UCSD-AML1 (cell line): ENCODE results near the gene HSF2BP.
"Not testable (repeated sequence)": the region's sequence is repeated elsewhere in the genome, so short reads cannot be mapped to it uniquely, and the experiment has no call there.

Experiments used
- DNase-seq: peaks from one replicate; lab custom pipeline; 2025; ENCODE audit not compliant: unreplicated experiment; lab: John Stamatoyannopoulos, UW

HSF2BP gene

DNA sequence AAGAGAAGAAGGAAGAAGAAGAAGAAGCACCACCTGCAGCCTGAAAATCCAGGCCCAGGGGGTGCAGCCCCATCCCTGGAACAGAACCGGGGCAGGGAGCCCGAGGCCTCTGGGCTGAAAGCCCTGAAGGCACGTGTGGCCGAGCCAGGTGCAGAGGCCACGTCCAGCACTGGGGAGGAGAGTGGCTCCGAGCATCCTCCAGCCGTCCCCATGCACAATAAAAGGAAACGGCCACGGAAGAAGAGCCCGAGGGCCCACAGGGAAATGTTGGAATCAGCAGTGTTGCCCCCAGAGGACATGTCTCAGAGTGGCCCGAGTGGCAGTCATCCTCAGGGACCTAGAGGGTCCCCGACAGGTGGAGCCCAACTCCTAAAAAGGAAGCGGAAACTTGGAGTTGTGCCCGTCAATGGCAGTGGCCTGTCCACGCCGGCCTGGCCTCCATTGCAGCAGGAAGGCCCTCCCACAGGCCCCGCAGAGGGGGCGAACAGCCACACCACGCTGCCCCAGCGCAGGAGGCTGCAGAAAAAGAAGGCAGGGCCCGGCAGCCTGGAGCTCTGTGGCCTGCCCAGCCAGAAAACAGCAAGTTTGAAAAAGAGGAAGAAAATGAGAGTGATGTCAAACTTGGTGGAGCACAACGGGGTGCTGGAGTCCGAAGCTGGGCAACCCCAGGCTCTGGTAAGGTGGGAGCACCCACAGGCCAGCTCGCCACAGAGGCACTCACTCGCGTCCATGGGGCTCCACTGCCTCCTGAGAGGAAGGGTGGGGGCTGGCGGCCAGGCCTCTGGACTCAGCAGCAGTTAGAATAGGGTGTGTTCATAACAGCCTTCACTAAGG is 28.5 kb upstream of the HSF2BP start:
- DNase-seq: no peak

- DNase-seq: no peak
Measured at GRCh38 chr21:43686811-43687565, 27.7 kb upstream of the HSF2BP start.

GRCh38 chr21:43684424-43684823 is 25.1 kb upstream of the HSF2BP start:
- DNase-seq: no peak

DNA sequence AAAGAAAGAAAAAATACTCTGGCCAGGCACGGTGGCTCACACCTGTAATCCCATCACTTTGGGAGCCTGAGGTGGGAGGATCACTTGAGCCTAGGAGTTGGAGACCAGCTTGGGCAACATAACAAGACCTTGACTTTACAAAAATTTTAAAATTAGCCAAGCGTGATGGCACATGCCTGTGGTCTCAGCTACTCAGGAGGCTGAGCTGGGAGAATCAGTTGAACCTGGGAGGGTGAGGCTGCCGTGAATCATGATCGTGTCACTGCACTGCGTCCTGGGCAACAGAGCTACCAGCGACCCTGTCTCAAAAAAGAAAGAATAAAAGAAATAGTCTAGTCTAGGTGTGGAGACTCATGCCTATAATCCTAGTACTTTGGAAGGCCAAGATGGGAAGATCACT is 22.4 kb upstream of the HSF2BP start:
- no peak for DNase-seq

DNA sequence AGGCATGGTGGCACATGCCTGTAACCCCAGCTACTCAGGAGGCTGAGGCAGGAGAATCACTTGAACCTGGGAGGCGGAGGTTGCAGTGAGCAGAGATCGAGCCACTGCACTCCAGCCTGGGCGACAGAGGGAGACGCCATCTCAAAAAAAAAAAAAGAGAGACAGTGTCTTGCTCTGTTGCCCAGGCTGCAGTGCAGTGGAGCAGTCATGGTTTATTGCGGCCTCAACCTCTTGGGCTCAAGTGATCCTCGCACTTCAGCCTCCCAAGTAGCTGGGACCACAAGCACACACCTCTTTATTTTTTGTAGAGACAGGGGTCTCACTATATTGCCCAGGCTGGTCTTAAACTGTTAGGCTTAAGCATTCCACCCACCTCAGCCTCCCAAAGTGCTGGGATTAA is 21.1 kb upstream of the HSF2BP start:
- DNase-seq: not testable (repeated sequence)

- DNase-seq: no peak
Measured at GRCh38 chr21:43679951-43680350, 20.7 kb upstream of the HSF2BP start.

GRCh38 chr21:43676391-43676790 is 17.1 kb upstream of the HSF2BP start:
- no peak for DNase-seq

DNA sequence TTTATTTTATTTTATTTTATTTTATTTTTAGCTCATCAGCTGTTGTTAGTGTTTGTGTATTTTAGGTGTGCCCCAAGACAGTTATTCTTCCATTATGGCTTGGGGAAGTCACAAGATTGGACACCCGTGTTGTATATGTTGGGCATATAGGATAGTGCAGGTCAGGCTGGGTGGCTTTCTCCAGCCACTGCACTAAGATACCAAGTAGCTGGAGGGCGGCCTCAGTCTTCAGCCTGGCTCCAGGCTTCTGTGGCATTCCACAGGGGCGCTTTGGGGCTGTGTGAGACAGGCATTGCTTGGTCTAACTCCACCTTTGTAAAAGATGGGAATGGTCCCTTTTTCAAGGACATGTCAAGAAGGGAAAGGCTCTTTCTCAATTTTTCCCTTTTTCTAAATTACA is 16.6 kb upstream of the HSF2BP start:
- DNase-seq: no peak

DNA sequence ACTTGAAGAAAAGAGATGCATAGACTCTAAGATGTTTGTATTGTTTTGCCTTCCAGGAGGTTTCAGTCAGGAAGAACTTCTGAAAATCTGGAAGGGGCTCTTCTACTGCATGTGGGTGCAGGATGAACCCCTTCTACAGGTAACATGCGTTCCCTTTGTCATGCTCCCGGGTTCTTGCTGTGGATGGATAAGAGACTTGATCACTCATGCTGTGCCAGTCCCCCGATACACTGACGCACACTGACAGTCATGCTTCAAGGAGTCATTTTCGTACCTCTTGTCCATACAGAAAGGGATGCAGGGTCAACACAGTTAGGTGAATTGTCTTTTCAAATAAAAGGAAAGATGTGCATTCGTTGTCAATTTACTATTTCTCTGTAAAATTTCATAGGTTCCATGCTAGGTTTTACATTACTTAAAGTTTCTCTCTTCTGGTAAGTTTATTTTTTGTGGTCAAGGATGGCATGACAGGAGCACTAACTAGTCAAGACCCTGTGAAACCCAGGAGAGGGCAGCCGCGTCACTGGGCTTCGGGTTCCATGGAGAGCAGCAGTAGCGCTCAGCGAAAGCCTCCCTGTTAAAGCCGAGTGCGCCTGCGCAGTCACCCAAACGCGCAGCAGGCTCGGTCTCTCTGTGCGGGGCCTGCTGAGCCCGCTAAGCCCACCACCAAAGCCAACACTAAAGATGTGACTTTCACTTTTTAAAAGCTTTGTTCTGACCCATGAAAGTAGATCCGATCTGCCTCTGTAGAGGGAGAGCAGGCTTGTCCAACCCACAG is 10.7 kb upstream of the HSF2BP start:
- DNase-seq: no peak

GRCh38 chr21:43667191-43667904 is 8.1 kb upstream of the HSF2BP start:
- no peak for DNase-seq

DNA sequence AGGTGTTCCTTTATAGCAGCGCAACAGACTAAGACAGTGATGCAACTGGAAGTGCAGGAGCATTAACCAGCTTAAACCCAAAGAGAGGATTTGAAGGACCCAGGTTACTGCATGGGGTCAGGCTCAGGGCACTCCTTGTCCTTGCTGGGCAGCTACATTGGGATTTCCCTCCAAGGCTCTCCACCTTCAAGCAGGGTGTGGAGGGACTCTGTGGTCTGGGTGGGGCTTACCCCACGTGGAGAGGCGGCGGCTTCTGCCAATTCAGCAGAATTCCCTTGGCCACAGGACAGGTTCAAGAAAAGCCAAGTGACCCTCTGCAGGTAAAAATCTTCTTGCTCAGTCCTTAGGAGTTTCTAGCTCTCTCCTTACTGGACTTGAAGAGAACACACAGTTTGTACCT is 6.6 kb upstream of the HSF2BP start:
- no peak for DNase-seq

GRCh38 chr21:43664358-43664757 is 5.1 kb upstream of the HSF2BP start:
- no peak for DNase-seq

- DNase-seq: no peak
Measured at GRCh38 chr21:43663033-43663432, 3.7 kb upstream of the HSF2BP start.

DNA sequence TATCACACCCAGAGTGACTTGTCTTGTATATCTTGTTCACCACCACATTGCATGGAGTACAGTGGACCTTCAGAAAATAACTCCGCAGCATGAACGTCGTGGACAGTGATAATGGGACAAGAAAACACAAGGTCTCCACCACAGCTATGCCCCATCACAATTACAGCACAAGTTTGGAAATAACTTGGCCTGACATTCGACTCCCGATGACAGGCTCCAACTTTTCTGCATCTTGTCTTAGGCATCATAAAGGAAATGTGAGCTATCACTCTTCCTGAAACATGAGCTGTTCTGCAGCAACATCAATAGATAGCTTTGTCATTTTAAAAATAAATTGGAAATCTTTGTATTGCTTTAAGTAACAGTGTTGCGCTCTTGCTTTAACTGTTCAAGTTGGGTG is 3.0 kb upstream of the HSF2BP start:
- no peak for DNase-seq

DNA sequence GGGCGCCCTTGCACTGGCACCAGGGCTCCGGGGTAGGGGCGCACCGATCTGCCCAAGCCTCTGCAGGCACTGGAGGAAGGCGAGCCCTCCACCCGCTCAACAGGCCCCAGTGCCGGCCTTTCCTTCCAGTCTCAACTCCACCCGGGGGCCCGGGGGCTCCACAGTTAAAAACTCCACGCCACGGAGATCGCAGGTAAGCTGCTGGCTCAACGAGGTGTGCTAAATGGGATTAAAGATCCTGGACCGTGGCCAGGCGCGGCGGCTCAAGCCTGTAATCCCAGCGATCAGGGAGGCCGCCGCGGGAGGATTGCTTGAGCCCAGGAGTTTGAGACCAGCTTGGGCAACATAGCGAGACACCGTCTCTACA is 536 bp downstream of the HSF2BP start:
- no peak for DNase-seq

GRCh38 chr21:43658088-43658741 is 1.1 kb downstream of the HSF2BP start:
- no peak for DNase-seq

GRCh38 chr21:43657355-43658087 is 1.8 kb downstream of the HSF2BP start:
- peak; percentile 38 for DNase-seq

DNA sequence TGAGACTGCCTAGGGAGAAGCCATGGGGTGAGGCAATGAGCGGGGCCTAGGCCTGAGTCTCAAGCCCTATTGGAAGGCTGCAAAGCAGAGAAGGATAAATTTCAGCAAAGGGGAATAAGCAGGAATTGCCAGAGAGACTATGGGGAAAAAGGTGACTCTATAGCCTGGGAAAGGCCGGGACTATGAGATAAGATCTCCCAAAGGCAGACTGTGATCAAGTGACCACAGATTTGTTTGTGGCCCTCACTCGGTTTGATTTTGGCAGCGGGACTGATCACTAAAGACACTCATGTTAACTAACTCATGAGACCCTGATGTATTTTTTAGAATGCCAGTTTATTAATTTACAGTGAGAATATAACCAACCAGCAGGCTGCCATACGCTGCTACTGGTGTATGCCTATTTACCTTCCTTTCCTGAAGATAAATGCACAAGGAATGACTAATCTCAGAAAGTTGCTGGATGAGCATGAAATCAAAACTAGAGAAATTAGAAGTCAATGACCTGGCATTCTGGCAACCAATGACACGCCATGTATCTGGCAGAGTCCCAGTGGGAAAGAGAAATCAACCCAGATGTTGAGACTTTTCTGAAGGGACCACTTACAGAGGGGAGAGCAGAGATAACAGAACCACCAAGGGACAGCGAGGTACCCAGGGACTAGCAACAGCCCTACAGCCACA is 4.3 kb downstream of the HSF2BP start:
- DNase-seq: no peak

GRCh38 chr21:43653626-43654025 is 5.7 kb downstream of the HSF2BP start:
- DNase-seq: no peak
